Measurements from ENCODE around the gene MUSK.
"Not testable (repeated sequence)": the region's sequence is repeated elsewhere in the genome, so short reads cannot be mapped to it uniquely, and the experiment has no call there.

The MUSK gene

GRCh38 chr9:110815361-110815760 lies 146.8 kb downstream of the MUSK start:
- DNase-seq: no peak

GRCh38 chr9:110820381-110820780 lies 151.8 kb downstream of the MUSK start:
- no peak for DNase-seq

- DNase-seq: no peak
Measured at GRCh38 chr9:110821064-110821463, 152.5 kb downstream of the MUSK start.

GRCh38 chr9:110825129-110825528 lies 156.5 kb downstream of the MUSK start:
- DNase-seq: not testable (repeated sequence)

- DNase-seq: no peak
Measured at GRCh38 chr9:110825950-110826349, 157.4 kb downstream of the MUSK start.

DNA sequence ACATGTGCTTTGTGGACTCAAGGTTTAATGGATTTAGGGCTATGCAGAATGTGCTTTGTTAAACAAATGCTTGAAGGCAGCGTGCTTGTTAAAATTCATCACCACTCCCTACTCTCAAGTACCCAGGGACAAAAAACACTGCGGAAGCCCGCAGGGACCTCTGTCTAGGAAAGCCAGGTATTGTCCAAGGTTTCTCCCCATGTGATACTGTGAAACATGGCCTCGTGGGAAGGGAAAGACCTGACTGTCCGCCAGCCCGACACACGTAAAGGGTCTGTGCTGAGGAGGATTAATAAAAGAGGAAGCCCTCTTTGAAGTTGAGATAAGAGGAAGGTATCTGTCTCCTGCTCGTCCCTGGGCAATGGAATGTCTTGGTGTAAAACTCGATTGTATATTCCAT lies 157.8 kb downstream of the MUSK start:
- not testable (repeated sequence) for DNase-seq

DNA sequence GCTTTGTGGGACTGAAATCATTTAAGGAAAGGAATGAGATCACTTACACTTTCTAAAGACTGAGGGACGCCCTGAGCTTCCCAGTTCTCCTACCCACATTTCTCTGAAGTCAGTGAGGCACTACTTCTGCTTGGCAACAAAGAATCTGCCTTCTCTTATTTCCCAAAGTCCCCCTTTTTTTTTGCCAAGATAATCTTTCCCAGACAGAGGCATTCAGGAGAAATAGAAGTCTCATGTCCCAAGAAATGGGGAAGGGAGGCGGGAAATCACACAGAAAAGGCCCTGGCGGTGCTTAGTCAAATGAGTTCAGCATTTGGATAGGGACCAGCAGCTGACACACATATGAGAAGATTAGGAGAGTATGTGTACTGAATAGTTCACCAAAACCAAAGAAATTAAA lies 159.7 kb downstream of the MUSK start:
- no peak for DNase-seq

GRCh38 chr9:110830495-110830894 lies 161.9 kb downstream of the MUSK start:
- DNase-seq: no peak

DNA sequence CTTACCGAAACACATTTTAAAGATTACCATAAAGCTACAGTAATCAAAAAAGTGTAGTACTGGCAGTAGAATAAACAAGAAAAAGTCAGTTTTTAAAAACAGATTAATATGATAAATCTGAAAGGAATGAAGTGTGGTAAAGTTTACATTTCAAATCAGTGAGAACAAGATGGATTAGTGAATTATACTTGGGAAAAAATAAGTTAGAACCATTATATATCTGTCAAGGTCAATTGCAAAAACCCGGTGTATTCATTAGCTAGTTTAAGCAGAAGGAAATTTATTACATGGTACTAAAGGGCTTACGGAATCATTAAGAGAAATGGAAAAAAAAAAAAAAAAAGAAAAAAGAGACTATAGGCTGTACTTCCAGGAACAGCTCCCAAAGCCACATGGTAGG lies 164.3 kb downstream of the MUSK start:
- DNase-seq: no peak

GRCh38 chr9:110835404-110835803 lies 166.8 kb downstream of the MUSK start:
- DNase-seq: no peak

DNA sequence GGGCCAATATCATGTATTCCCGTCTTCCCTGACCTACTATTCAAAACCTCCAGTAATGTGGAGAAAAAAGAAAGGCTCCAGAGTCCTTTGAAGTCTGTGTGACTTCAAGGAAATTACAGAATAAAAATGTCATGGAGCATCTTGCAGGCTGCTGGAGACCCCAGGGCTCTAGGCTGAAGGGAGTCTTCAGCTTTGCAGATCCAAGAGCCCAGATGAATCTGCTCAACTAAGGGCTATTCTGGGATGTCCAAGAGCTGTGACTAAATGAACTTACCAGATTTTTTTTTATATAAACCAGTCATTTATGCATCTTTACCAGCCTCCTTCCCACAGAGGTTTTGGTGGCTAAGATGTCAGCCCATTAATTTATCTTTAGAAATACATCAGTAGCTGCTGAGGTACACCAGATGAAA lies 167.3 kb downstream of the MUSK start:
- DNase-seq: no peak

DNA sequence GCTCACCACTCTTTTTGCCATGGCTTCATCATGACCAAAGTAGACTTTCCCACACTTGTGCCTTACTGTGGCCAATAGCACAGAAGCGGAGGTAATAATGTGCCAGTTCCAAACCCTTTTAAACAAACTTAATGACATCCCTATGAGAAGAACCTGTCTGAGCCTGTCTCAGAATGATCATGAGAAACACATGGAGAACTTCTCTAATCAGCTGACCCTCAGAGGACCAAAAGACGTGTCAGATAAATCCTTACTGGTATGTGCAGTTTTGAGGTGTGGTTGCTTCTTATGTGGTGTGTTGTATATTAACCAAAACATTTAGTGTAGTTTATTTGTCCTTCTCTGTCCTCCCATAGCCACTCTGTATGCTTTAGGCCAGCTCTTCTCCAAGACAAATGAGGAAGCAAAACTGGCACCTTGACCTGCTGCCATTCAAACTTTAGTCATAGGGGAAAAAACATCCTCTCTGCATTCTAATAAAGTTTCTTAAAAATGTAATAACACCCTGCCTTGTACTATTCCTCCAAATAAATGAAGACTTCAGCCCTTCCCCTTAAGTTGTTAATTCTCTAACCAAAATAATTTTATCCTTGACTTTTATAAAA lies 168.9 kb downstream of the MUSK start:
- DNase-seq: no peak

DNA sequence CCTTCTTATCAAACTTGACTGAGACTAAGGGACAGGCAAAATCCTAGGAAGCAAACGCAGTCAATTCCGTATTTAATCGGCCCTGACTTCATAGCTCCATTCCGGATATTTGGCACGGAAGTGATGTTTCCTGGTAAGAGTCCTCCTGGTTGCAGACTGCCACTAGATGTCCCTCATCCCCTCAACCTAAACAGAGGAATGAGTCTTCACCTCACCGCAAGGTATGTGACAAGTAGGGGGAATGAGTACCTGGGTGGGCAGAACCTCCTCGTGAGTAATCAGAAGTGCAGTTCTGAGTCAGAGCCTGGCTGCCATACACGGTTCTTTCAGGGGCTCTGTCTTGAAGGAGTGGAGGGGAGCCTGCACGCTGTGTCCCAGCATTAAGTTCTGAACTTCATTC lies 173.6 kb downstream of the MUSK start:
- DNase-seq: no peak

DNA sequence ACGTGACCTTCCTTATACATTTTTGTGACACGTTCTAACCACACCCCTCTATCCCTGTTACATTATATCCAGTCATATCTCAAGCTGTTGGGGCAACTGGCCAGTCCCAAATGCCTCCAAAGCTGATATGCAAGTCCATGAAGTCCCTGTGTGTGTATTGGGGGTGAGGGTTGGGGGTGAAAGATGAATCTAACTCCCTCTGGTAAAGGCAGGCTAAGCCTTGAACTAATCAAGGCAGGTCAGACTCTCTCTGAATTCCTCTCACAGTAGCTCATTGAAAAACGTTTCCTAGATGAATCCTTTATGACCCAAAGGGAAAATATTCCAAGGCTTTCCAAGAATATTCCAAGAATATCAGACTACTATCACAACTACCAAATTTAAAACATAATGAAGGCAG lies 174.4 kb downstream of the MUSK start:
- no peak for DNase-seq

GRCh38 chr9:110844121-110844520 lies 175.5 kb downstream of the MUSK start:
- DNase-seq: no peak

DNA sequence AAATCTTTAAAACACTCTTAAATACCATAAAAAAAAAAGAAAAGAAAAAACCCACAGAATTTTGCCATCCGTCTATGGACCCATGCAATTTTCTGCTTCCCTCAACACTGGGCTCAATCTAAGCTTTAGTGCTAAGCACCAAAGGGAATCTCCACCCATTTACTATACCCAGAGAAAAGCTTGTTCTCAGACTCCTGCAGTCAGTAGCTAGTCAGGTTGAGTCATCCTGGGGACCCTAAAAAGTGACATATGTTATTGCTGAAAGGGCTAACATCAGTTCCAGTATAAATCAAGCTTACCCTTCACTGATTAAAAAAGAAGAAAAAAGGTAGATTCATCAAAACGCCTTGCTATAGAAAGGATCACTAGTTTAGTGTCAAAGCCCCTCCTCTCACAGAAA lies 177.6 kb downstream of the MUSK start:
- DNase-seq: no peak

GRCh38 chr9:110847671-110848070 lies 179.1 kb downstream of the MUSK start:
- DNase-seq: no peak

GRCh38 chr9:110850401-110851135 lies 182.0 kb downstream of the MUSK start:
- no peak for DNase-seq

Data from activated CD8-positive, alpha-beta memory T cell treated with anti-CD3 and anti-CD28 coated beads for 24 hours (primary cell).